Skeletal muscle tissue (tissue), 4 donors: Measurements from ENCODE around the gene NDUFA6. TPM values are rescaled to one million over a fixed set of nuclear protein-coding genes. Genes with fewer than 3 reads are reported as not detected.
"Not testable (repeated sequence)": the region's sequence is repeated elsewhere in the genome, so short reads cannot be mapped to it uniquely, and the experiment has no call there.

ENCODE experiments used
- H3K27ac ChIP-seq: one replicate; pipeline ENCODE4 v1.7.0; 2013; ENCODE audit warnings: mild to moderate bottlenecking, low read depth, low read length, inconsistent platforms
- H3K27me3 ChIP-seq, 3 donors: one replicate each; pipeline ENCODE4 v1.7.0; 2013; ENCODE audit warnings: low read length in 3 of 3; ENCODE audit not compliant: control insufficient read depth in 3 of 3, insufficient read depth in 3 of 3
- H3K36me3 ChIP-seq, 3 donors: one replicate each; pipeline ENCODE4 v1.7.0; 2013; ENCODE audit warnings: low read length in 3 of 3; ENCODE audit not compliant: control insufficient read depth in 3 of 3, insufficient read depth in 3 of 3
- H3K4me1 ChIP-seq, 3 donors: one replicate each; pipeline ENCODE4 v1.7.0; 2013; ENCODE audit warnings: low read length in 3 of 3, mild to moderate bottlenecking in 3 of 3; ENCODE audit not compliant: control insufficient read depth in 3 of 3, insufficient read depth in 3 of 3
- H3K4me3 ChIP-seq, 3 donors: one replicate each; pipeline ENCODE4 v1.7.0; 2013; ENCODE audit warnings: low read length in 3 of 3
- H3K9ac ChIP-seq, 3 donors: one replicate each; pipeline ENCODE4 v1.7.0; 2013; ENCODE audit warnings: low read length in 3 of 3, mild to moderate bottlenecking in 3 of 3, moderate library complexity in 2 of 3, low read depth in 1 of 3
- H3K9me3 ChIP-seq, 3 donors: one replicate each; pipeline ENCODE4 v1.7.0; 2013; ENCODE audit warnings: low read length in 3 of 3; ENCODE audit not compliant: control insufficient read depth in 3 of 3
- total RNA-seq: library from RNA; depleted of rRNA; stranded (reverse); fragments of >200 nt; gene quantifications from one replicate; pipeline ENCODE4 v1.2.3, GENCODE V29; 2014
- donor health status: Osteomylitis.

Gene NDUFA6
- total RNA-seq, 1 donor from 2014 or later = 67.8 TPM

GRCh38 chr22:42114721-42115120 lies 24.1 kb upstream of the NDUFA6 start:
- Histone ChIP-seq H3K4me3 (no peak overlapping the region), H3K36me3 (peaks cover 0 to 4% (median 0%) of the 10 kb centered on the region in 3 donors), H3K9me3 (peaks cover 0 to 5% (median 0%) of the 10 kb centered on the region in 3 donors), H3K9ac (no peak overlapping the region), H3K4me1 (peaks cover 6 to 7% (median 6%) of the 10 kb centered on the region in 3 donors), H3K27me3 (no peaks in the 10 kb centered on the region), H3K27ac (no peak overlapping the region)

- not testable (repeated sequence) for H3K27ac ChIP-seq, H3K36me3 ChIP-seq, H3K9me3 ChIP-seq, H3K4me3 ChIP-seq, H3K27me3 ChIP-seq, H3K9ac ChIP-seq, H3K4me1 ChIP-seq
Measured at GRCh38 chr22:42112793-42113192, 22.2 kb upstream of the NDUFA6 start.

- no peak overlapping the region for H3K4me3 ChIP-seq
- H3K4me1 ChIP-seq = peaks cover 4% of the 10 kb centered on the region in 3 donors
- H3K27me3 ChIP-seq = no peaks in the 10 kb centered on the region
- H3K36me3 ChIP-seq = peaks cover 0 to 4% (median 0%) of the 10 kb centered on the region in 3 donors
- peaks cover 0 to 5% (median 0%) of the 10 kb centered on the region in 3 donors for H3K9me3 ChIP-seq
- H3K27ac ChIP-seq = no peak overlapping the region
- H3K9ac ChIP-seq = no peak overlapping the region
Measured at GRCh38 chr22:42111798-42112197, 21.2 kb upstream of the NDUFA6 start.

- Histone ChIP-seq H3K27me3 (no peaks in the 10 kb centered on the region), H3K27ac (no peak overlapping the region), H3K4me3 (no peak overlapping the region), H3K4me1 (no peaks in the 10 kb centered on the region), H3K9me3 (peaks cover 0 to 2% (median 0%) of the 10 kb centered on the region in 3 donors), H3K9ac (no peak overlapping the region), H3K36me3 (no peaks in the 10 kb centered on the region)
Measured at GRCh38 chr22:42108848-42109247, 18.3 kb upstream of the NDUFA6 start.

- H3K27me3 ChIP-seq, H3K4me1 ChIP-seq, H3K4me3 ChIP-seq, H3K27ac ChIP-seq, H3K9ac ChIP-seq, H3K9me3 ChIP-seq, H3K36me3 ChIP-seq: not testable (repeated sequence)
Measured at GRCh38 chr22:42104332-42104860, 13.8 kb upstream of the NDUFA6 start.

GRCh38 chr22:42101199-42101598 lies 10.6 kb upstream of the NDUFA6 start:
- no peak overlapping the region for H3K27ac ChIP-seq
- H3K4me3 ChIP-seq = no peak overlapping the region
- peaks cover 0 to 2% (median 0%) of the 10 kb centered on the region in 3 donors for H3K9me3 ChIP-seq
- no peaks in the 10 kb centered on the region for H3K4me1 ChIP-seq
- H3K9ac ChIP-seq = no peak overlapping the region
- no peaks in the 10 kb centered on the region for H3K27me3 ChIP-seq
- peaks cover 0 to 5% (median 0%) of the 10 kb centered on the region in 3 donors for H3K36me3 ChIP-seq

GRCh38 chr22:42091455-42091782 lies 847 bp upstream of the NDUFA6 start:
- Histone ChIP-seq H3K27ac (peak overlapping the region; percentile 100), H3K36me3 (peaks cover 9 to 13% (median 9%) of the 10 kb centered on the region in 3 donors), H3K4me3 (peak overlapping the region; percentile 89 to 92 (median 92)), H3K4me1 (peaks cover 19 to 35% (median 20%) of the 10 kb centered on the region in 3 donors), H3K27me3 (no peaks in the 10 kb centered on the region), H3K9ac (peak overlapping the region; percentile 95 to 98 (median 96)), H3K9me3 (no peaks in the 10 kb centered on the region)

GRCh38 chr22:42086051-42086450 lies 4.5 kb downstream of the NDUFA6 start:
- Histone ChIP-seq H3K9me3 (no peaks in the 10 kb centered on the region), H3K9ac (no peak overlapping the region), H3K4me3 (no peak overlapping the region), H3K27me3 (no peaks in the 10 kb centered on the region), H3K4me1 (peaks cover 18 to 45% (median 21%) of the 10 kb centered on the region in 3 donors), H3K27ac (peak overlapping the region; percentile 8), H3K36me3 (peaks cover 39 to 50% (median 44%) of the 10 kb centered on the region in 3 donors)

- H3K4me3 ChIP-seq = no peak overlapping the region
- H3K9me3 ChIP-seq = no peaks in the 10 kb centered on the region
- no peak overlapping the region for H3K9ac ChIP-seq
- H3K4me1 ChIP-seq = peaks cover 23 to 48% (median 26%) of the 10 kb centered on the region in 3 donors
- no peaks in the 10 kb centered on the region for H3K27me3 ChIP-seq
- peaks cover 39 to 50% (median 44%) of the 10 kb centered on the region in 3 donors for H3K36me3 ChIP-seq
- no peak overlapping the region for H3K27ac ChIP-seq
Measured at GRCh38 chr22:42084874-42085273, 5.7 kb downstream of the NDUFA6 start.

GRCh38 chr22:42083119-42083518 lies 7.5 kb downstream of the NDUFA6 start:
- H3K4me1 ChIP-seq = peaks cover 25 to 47% (median 28%) of the 10 kb centered on the region in 3 donors
- no peak overlapping the region for H3K4me3 ChIP-seq
- H3K36me3 ChIP-seq = peaks cover 33 to 50% (median 42%) of the 10 kb centered on the region in 3 donors
- H3K9ac ChIP-seq = no peak overlapping the region
- H3K27me3 ChIP-seq = no peaks in the 10 kb centered on the region
- H3K27ac ChIP-seq = no peak overlapping the region
- H3K9me3 ChIP-seq = no peaks in the 10 kb centered on the region
